DMS53 treated with DMSO at 0.1 percent for 48 hours (cell line): ENCODE measurements around the gene ADARB1.

ENCODE experiments used
- DNase-seq: peaks from one replicate; lab custom pipeline; 2025; ENCODE audit not compliant: unreplicated experiment; lab: John Stamatoyannopoulos, UW

The ADARB1 gene

GRCh38 chr21:45091550-45092322 lies 17.4 kb downstream of the ADARB1 start:
- no peak for DNase-seq

GRCh38 chr21:45093035-45093532 lies 18.7 kb downstream of the ADARB1 start:
- no peak for DNase-seq

- no peak for DNase-seq
These were observed 20.0 kb downstream of the ADARB1 start for GRCh38 chr21:45094412-45094811.

- no peak for DNase-seq
These were observed 21.1 kb downstream of the ADARB1 start for GRCh38 chr21:45095505-45095904.

GRCh38 chr21:45096217-45096616 lies 21.8 kb downstream of the ADARB1 start:
- DNase-seq: no peak

- DNase-seq: no peak
These were observed 23.5 kb downstream of the ADARB1 start for GRCh38 chr21:45097827-45098387.

GRCh38 chr21:45098867-45099266 lies 24.5 kb downstream of the ADARB1 start:
- no peak for DNase-seq

GRCh38 chr21:45099571-45099970 lies 25.2 kb downstream of the ADARB1 start:
- DNase-seq: no peak

GRCh38 chr21:45100866-45101265 lies 26.5 kb downstream of the ADARB1 start:
- no peak for DNase-seq

GRCh38 chr21:45102391-45102932 lies 28.1 kb downstream of the ADARB1 start:
- no peak for DNase-seq

GRCh38 chr21:45103971-45104520 lies 29.7 kb downstream of the ADARB1 start:
- DNase-seq: no peak

- DNase-seq: no peak
These were observed 30.2 kb downstream of the ADARB1 start for GRCh38 chr21:45104560-45104959.

GRCh38 chr21:45105906-45106485 lies 31.6 kb downstream of the ADARB1 start:
- DNase-seq: no peak

- no peak for DNase-seq
These were observed 33.8 kb downstream of the ADARB1 start for GRCh38 chr21:45108034-45108790.

- no peak for DNase-seq
These were observed 34.7 kb downstream of the ADARB1 start for GRCh38 chr21:45108808-45109781.

- DNase-seq: no peak
These were observed 35.6 kb downstream of the ADARB1 start for GRCh38 chr21:45109831-45110492.

GRCh38 chr21:45110873-45111624 lies 36.7 kb downstream of the ADARB1 start:
- no peak for DNase-seq

- DNase-seq: no peak
These were observed 37.3 kb downstream of the ADARB1 start for GRCh38 chr21:45111703-45112102.

GRCh38 chr21:45112371-45112770 lies 38.0 kb downstream of the ADARB1 start:
- no peak for DNase-seq
